ENCODE data around the gene PRR5L.

Gene PRR5L

DNA sequence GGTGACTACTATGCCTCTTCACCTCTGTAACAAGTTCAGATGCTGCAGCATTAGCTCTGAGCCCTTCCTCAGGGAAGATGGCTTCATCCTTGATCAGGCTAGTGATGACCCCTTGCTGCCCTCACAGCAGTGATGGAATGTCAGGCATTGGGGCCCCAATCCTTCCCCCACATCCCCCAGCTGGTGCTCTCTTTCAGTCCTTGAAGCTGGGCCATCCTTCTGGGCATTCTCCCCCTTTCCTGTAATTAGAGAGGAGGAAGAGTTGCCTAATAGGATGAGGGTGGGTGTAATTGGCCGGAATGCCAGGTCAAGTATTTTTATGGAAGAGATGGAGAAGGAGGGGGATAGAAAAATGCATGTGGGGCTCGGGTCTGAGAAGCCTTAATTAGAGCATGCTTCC lies 151.4 kb downstream of the PRR5L start:
- DNase-seq, result no peak

DNA sequence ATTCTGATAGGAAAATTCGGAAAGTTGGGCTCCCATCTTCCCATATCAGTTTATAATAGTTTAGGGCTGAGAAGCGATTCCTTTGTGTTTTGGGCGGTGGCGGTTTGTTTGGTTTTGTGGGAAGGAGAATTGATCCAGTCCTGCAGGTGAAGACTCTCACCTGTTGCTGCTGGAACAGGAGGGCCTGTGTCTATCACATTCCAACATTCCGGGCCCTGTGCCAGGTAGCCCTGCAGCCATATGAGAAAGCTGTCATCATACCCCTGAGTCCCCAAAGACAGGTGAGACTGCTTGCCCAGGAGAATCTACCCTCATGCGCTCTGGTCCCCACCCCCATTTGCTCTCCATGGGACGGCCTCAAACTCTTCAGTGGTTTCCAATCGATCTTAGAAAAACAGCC lies 151.9 kb downstream of the PRR5L start:
- no peak for DNase-seq

DNA sequence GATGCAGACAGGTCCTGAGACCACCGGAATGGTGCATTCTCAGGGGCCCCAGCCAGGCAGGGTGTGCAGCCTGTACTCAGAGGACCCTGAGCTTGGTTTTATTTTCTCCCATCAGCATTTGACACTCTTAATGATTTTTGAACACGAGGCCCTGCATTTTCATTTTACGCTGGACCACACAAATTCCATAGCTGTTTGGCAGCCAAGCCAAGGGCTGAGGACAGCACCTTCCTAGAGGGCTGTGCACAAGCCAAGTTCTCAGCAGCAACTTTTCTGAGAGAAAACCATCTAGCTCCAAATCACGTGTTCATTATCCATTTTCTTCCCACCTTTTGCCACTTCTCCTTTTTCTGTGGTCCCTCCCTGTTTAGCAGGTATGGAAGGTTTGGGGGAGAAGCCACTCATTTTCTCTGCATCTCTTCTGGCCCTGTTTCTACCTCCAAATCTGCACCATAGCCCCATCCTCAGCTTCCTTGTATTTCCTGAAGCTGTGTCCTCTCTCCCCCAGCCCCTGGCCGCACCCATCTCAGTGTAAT lies 153.5 kb downstream of the PRR5L start:
- no peak for DNase-seq

DNA sequence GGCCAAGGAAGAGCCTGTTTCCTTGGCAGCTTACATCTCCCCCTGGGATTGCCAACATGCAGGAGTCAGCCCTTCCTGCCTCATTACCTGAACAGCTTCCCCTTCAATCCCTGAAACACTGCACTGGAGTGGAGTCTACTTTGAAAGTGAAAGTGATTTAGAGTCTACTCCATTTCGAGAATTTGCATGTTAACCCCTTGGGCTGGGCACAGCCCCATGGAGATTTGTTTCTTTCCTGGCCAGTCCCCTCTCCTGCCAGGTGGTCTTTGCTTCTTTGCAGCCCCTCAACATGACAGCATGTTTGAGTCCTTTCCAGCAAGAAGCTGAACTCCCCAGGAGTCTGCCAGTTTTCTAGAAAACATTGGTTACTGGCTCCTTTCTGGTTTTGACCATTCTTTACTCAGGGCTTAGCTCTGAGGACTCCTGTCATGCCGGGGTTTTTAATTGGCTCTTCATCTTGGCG lies 154.1 kb downstream of the PRR5L start:
- DNase-seq, result no peak

DNA sequence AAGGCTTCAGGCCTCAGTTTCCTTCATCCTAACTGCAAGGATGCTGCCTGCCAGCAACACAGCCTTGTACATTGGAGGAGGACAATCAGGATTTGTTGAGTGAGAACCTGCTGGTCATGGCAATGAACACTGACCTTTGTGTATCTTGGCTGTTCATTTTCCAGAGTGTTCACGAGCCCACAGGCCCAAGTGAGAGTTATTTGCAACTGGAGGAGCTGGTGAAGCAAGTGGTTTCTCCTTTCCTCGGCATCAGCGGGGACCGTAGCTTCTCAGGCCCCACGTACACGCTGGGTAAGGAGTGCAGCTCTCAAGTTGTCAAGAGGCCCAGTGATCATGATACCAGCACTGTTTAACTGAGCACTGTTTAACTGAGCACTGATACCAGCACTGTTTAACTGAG lies 155.0 kb downstream of the PRR5L start:
- DNase-seq, result no peak

DNA sequence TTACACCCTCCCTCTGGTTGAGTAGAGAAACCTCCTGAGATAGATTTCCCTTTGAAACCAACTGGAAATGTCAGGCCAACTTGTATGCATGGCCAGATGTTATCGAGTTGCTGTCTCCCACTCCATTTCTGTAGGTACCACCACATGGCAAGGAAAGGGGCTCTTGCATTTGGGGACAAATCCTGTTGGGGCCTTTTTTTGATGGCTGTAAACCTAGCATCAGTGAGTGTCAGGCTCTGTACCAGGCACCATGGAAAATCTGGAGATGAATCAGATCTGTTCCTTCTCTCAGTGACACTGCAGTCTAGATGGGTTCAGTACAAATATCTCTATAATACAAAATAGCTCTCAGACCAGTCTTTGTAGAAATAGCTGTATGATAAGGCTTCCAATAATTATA lies 155.6 kb downstream of the PRR5L start:
- DNase-seq, result no peak

DNA sequence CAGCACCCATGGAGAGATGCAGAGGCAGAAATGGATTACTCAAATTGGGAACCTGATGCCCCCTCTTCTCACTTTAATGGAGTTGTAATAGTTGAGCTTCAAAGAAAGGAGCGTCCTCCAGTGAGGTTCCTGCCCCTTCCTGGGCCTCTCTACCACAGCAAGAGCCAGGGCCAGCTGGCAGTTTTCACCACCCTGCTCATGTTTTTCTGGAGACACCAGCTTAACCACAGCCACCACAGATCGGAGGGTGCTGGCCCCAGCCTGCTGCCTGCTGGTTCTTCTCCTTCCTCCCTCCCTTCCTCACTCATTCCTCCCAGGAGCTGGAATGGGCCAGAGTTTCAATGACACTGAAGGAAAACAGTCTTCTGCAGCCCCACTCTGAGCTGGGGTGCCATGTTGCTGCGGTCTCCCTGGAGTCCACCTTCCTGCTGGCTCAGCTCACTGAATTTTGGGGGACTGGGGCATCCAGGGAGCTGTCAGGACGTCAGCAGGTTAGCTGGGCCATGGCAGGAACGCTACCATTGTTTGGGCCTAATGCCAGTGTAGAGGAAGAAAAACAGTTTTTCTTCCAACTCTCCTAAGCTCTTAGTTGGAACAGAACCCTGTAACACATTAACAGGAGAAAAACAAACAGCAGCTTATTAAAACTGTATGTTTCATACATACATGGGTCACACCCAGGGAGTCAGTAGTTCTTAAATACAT lies 156.3 kb downstream of the PRR5L start:
- no peak for DNase-seq

DNA sequence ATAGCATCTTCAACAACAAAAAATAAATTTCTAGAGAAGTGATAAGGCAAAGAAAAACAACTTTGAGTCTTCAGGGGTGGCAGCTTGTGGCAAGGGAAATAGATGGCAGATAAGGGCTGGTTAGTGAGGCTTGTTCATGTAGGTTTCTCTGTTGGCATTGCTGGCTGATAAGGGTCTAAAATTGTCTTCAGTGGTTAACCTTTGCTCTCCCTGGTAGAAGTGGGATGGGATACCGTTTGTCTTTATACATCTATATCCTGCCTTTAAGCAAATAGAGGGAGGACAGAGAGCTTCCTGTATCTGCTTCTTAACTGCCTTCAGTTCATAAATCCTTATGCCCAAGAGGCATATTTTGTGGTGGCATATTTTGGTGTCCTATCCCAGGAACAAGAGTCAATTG lies 156.9 kb downstream of the PRR5L start:
- no peak for DNase-seq

DNA sequence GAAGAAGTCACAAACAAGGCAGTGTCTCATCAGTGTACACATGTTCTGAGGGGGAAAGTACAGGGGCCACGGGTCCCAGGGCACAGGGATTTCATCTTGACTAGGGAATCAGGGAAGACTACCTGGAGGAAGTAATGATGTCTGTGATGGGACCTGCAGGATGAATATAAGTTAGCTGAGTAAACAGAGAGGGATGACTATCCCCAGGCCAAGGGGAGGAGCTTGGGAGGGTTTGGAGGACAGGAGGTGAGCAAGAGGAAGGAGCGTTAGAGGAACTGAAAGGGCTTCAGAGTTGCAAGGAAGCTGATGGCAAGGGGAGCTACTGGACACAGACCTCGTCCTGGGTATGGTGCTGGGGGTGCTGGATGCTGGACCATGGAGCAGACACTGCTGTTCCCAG lies 157.6 kb downstream of the PRR5L start:
- no peak for DNase-seq

DNA sequence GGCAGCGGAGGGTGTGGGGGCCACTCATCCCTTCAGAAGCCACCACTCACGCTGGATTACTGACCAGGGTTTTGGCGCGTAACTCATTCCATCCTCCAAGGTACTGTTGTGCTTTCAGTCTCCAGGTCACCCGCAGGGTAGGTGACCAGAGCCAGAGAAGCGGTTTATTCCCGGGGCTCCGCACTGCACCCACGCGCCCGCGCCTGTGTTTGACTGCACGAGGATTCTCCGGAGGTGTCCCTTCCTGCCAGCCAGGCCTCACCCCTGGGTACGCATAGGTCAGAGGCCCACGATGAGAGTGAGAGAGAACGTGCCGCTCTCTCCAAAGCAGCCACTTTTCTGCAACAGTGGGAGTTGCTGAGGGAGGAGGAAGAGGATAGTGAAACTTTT lies 158.5 kb downstream of the PRR5L start:
- no peak for DNase-seq

DNA sequence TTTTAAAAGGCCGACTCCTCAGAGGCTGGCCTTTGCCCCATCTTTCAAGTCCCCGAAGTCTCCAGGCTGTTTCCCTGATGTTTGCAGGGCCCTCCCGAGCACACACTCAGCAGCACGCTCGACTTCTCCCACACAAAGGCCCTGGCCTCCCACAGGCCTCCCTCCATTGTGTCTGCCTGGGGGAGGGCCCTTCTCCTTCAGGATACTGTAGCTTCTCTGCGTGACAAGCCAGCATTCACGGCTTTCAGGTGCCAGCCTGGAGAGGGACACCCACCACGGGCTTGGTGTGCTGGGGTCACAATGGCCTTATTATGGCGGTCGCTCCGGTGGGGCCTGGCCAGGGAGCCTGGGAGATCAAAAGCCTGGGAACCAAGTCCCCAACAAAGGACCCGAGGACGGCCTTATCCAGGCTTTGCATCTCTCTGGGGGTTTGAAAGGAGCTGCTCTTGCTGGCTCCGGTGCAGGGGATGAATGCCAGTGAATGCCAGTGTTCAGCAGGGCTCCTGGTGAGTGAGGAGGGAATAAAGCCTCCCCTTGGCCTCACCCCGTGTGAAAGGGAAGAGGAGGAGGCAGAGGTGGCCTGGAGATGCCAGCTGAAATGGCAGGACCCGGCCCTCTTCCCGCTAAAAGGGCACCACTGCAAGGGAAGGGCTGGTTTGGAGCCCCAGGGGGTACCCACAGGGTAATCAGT lies 159.0 kb downstream of the PRR5L start:
- DNase-seq, result no peak

DNA sequence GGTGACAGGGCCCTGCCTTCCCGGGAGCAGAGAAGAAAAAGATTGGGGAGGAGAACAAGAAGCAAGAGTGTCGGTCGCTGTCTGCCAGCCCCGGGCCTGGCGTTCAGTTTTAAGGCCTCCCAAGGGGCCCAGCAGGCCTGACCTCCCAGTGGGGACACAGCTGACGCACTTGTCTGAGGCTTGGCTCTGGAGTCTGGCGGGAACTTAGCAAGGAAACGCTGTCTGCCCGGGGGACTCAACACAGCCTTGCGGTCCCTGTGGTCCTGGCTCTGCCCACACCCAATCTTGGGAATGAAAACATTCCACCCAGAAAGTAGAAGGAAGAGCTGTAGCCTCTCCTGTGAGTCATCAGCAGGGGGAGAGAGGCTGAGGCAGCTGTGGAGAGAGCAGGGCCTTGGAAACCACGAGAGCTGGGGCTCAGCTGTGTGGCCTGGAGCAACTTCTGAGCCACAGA lies 159.6 kb downstream of the PRR5L start:
- DNase-seq, result no peak

DNA sequence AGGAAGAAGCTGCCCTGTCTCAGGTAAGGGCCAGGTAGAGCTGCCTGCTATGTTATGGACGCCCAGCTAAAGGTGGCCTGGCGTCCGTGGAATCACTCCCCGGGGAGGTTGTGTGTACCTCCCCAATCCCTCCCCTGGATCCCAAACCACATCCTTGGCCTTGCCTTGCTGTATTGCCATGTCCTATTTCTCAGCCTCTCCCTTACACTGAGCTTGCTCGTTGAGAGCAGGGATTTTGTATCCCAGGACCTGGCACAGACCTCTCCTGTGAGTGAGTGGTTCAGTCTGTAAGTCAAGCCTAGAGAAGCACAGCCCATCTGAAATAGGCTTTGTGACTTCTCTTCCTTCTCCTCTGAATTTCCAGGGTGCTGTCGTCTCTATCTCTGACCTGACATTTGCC lies 160.1 kb downstream of the PRR5L start:
- no peak for DNase-seq

DNA sequence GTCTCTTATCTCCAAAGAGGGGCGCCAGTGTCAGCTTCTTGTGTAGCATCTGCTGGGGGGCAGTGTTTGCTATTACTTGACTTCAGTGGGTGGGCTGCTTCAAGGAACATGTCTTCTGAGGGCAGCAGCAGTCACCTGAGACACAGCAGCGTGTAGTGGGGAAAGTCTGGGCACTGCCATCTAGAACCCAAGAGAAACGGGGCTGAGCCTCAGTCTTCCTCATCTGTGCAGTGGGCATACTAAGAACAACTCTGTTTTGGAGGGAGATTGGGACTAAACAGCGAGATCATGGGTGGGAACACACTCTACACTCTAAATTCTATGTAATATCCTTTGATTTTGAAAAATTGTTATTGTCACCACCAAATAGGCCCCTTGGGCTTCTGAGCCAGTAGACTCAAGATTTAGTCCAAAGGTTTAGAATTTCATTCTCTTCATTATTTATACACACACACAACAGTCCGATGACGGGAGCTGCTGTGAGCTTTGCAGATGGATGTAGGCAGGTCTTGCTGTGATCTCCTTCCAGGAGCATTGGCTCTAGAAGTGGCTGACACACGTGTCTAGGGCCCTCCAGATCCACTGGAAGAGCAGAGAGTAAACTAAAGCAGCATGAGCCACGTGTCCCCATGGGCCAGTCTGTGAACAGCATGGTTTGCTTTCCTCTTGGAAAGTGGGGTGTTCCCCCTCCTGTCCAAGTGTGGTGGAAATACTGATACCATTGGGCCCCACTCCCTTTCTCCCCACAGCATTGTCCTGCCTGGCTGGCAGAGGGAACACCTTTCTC lies 162.2 kb downstream of the PRR5L start:
- DNase-seq, result no peak

DNA sequence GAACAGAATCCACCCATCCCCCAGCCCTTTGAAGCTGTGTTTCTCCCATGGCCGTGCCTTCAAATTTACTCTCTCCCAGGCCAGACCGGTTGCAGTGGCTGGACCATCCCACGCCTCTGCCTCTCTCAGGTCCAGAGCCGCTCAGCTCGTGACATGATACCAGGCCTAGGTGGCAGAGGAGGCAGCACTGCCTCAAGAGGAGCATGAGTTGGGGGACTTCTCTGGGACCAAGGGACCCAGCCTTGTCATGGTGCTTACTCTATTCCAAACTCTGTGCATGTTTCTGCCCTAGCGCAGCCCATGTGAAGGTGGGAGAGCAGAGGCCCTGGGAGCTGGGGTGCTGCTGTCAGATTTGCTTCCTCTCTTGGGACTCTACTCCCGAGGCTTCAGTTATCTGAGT lies 163.0 kb downstream of the PRR5L start:
- no peak for DNase-seq

DNA sequence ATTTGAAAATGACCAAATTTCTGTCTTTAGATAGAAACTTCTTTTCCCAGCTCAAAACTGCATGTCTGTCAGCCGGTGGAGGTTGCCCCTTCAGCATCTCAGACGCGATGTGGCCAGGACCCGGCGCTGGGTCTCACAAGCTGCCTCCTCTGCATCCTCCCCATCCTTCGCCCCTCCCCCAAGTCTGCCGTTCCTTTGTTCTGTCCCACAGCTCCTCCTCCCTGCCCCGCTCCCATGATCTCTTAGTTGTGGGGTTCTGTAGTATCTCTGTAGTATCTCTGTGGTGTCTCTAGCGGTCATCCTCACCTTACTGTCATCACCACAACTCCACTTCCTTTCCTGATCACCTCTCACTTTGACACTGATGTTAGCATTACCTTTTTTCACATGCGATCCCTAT lies 164.1 kb downstream of the PRR5L start:
- no peak for DNase-seq

DNA sequence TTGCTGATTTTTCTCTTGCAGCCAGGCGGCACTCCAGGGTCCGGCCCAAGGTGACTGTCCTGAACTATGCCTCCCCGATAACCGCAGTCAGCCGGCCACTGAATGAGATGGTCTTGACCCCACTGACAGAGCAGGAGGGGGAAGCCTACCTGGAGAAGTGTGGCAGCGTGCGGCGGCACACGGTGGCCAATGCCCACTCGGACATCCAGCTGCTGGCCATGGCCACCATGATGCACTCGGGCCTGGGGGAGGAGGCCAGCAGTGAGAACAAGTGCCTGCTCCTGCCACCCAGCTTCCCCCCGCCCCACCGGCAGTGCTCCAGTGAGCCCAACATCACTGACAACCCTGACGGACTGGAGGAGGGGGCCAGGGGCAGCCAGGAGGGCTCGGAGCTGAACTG lies 166.2 kb downstream of the PRR5L start:
- no peak for DNase-seq

DNA sequence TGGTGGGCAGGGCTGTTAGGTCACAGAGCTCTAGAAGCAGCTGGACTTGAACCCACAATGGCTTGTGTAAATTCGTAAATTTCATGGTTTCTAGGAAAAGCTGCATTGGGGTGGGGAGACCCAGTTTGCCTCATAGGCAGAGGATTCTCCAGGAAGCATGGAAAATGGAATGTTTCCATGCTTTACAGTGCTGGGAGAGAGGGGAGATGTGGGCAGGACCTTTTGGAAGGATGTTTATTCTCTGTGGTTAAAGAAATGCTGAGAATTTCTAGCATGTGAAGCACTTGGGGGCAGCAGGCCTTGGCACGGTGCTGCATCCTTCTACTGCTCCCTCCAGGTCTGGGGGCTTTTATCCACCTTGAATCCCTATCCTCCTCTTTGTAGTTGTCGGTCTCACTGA lies 167.7 kb downstream of the PRR5L start:
- DNase-seq, result no peak

DNA sequence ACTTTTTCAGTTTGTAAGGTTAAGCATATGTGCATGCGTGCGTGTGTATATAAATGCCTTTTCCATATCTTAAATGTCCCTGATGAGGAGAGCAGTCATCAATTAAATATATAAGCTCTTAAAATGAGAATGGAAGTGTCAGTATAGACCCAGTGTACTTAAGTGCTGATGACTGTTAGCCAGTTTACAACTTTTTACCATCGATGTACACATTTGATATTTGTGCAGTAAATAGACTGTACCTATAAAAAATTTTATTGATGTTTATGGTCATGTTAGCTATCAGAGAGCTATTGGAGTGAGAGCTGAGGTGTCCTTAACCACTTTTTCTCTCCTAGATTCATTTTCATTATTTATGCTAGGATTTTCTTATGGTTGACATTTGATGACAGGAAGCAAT lies 168.6 kb downstream of the PRR5L start:
- no peak for DNase-seq

DNA sequence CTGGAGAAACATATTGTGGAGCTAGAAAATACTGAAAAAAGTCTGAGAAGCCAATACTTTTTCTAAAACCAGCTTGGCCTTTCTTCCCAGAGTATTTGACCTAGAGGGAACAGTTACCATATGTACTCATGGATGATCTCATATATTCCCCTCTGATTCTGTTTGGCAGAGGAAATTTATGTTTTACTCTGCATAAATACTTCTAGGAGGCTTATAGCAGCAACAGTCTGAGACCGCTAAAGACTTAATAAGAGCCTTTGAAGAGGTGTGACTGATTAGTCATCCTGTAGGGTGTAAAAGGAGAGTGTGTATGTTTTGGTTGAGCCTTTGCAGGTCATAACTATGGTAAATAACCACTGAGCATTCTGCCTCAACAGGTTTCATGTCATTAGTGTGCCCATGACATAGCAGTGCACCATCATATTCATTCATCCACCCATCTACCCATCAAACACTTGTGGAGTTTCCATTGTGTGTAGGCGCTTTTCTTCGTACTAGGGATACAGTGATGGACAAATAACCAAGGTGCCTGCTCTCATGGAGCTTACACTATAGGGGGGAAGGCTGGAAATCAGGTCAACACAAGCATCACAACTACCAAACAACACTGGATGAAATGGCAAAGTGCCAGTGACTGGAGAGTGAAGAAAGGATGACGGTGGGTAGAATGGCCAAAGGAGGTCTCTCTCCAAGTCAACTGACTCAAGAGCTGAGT lies 169.5 kb downstream of the PRR5L start:
- DNase-seq, result no peak

DNA sequence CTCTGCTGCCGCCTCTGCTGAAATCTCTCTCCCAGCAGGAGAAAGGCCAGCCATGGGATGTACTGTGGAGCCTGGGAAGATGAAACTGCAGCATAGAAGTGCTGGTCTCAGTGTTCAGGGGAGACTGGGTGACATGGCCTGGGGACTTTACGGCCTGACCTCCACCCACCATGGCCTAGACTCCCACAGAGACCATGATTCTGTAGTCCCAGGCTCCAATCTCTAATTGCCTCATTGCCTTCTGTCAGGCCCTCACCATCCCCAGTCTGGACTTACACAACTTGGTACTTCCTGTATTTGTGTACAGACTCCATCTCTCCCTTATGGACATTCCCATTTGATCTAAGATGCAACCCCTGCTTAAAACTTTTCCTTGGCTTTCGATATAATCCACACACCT lies 170.9 kb downstream of the PRR5L start:
- DNase-seq, result no peak

DNA sequence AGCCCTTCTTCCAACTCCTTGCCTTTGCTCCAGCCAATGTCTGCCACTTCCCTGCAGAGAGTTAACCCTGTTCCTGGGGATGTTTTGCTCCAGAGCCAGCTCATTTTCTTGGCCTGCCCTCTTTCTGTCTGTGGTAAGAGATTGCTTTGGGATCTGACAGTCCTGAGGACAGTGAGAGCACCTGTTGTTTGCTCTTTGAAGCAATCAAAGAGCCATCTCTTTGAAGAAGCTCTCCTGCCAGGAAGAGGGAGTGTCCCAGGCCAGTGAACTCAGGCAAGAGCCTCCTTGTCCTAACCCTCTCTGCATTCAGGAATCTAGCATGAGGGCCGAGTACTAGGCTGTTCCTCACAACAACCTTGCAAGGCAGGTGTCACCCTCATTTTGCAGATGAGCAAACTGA lies 171.8 kb downstream of the PRR5L start:
- no peak for DNase-seq

DNA sequence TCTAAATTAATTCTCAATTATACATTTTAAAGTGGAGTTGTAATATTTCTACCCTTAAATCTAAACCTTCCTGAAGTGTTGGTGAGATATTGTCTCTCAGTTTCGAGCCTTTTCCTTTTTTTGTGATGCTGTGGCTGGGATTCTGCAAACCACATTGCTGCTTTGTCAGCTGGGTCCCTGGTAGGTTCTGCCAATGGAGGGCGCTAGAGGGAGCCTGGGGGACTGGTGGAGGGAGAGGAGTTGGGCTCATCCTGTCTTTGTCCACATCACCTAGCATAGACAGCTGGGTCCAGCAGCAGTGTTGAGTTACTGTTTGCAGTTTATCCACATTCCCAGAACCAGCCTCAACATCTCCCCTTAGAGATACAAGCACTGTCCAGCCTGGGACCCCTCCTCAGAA lies 173.0 kb downstream of the PRR5L start:
- no peak for DNase-seq
